Stimulated activated CD4-positive, alpha-beta T cell treated with anti-CD3 and anti-CD28 coated beads, Interleukin-4, amount 100 ng/mL, for 48 hours (primary cell): Measurements from ENCODE around the gene SPATA31D3.
"Not testable (repeated sequence)": the region's sequence is repeated elsewhere in the genome, so short reads cannot be mapped to it uniquely, and the experiment has no call there.

ENCODE experiments used
- DNase-seq, 2 donors: peaks; one replicate each; pipeline ENCODE4 v3.0.0-alpha.2; 2020; ENCODE audit warnings: low read depth in 2 of 2

Gene SPATA31D3

DNA sequence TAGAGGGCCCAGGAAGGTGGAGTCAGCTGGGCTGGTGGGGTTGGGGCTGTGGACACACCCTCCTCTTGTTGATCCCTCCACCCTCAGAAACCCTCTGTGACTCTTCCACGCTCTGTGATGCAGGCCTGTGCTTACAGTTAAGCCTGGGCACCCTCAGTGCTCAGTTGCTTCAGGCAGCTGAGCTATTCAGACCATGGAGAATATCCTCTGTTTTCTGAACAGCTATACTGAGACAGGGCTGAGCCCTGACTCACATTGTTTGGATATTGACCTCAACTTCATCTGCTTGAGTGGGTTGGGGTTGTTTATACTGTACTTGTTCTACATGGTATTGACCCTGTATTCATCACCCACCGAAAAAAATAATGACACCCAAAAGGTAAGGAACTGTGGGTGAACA is at the start of gene SPATA31D3:
SPATA31D3 (plus strand) TSS at position 108 of the 400 bp plus-strand sequence; CDS start at position 194, 86 bp downstream.
- DNase-seq = not testable (repeated sequence)

DNA sequence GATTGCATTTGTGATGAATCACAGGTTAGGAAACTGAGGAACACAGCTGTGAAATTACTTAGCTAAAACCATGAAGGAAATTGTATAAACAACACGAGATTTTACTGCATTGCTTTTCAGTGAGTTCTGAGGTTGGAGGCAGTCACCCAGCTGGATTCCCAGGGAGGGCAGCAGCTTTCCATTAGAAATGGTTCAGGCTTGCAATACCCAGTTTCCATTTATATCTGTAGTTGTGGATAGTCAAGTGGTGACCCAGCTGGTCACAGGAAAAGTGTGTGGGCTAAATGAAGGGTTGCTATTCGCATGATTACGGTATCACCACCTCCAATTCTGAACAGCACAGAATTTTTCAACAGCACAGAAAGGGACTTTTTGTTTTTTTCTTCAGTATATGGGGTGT is 49.4 kb upstream of the SPATA31D3 start:
- DNase-seq = no peak

GRCh38 chr9:81894891-81895290 is 48.4 kb upstream of the SPATA31D3 start:
- no peak for DNase-seq

- DNase-seq = no peak
Measured at GRCh38 chr9:81896070-81896469, 47.2 kb upstream of the SPATA31D3 start.

- DNase-seq = no peak
Measured at GRCh38 chr9:81898851-81899250, 44.4 kb upstream of the SPATA31D3 start.

DNA sequence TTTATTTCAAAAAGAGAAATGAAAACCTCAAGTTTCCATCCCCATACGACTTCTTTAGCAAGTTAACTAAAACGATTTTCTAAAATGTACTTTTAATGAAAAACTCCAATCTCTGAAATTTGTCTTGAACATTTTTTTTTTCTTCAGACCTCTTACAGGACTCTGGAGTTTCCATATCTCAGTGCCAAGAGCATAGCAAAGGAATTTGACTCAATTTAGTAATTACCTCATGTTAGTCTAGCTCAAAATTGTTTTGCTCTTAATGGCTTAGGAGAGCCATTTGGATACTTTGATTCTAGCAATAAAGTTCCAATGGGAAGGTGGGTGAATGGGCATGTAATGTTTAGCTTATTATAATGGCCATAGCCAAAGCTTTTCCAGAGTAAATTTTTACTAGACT is 41.1 kb upstream of the SPATA31D3 start:
- DNase-seq = no peak

DNA sequence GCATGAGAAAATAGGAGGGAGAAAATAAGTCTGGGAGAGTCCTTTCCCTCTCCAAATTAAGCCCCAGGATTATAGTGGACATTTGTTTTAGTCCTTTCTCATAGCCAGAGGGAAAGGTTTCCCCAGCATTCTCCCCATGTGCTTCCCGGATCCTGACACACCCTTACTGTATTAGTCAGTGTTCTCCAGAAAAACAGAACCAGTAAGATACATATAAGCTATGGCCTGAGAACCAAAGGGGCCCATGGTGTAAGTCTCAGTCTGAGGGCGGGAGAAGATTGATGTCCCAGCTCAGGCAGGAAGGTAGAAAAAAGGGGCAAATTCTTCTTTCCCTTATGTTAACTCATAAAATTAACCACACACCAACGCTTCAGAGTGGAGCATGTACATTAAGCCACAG is 40.7 kb upstream of the SPATA31D3 start:
- no peak for DNase-seq

DNA sequence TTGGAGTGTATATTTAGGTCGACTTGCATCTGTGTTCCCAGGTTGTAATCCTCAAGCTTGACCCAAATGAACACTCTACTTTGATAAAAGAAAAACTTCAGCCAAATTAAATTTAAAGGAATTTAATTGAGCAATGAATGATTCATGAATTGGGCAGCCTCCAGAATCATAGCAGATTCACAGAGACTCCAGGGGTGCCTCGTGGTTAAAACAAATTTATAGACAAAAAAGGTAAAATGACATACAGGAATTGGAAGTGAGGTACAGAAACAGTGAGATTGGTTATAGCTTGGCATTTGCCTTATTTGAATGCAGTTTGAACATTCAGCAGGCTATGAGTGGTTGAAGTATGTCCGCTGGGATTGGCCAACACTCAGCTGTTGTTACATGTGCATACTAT is 36.6 kb upstream of the SPATA31D3 start:
- DNase-seq = no peak

DNA sequence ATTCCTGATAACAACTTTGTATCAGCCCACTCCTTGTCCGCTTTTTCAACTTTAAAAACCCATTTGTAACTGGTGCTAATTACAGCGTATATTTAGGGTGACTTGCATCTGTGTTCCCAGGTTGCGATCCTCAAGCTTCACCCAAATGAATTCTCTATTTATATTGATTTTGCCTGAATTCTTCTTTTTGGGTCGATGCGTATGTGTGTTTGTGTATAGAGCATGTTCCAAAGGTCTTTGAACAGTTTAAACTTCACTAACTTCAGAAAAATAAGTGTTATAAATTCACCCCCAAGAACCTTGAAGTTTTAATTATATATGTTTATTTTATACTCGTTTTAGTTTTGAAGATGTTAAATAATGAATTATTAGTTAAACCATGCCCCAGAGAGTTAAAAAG is 31.2 kb upstream of the SPATA31D3 start:
- DNase-seq = no peak

- DNase-seq = no peak
Measured at GRCh38 chr9:81915801-81916505, 27.3 kb upstream of the SPATA31D3 start.

- DNase-seq = not testable (repeated sequence)
Measured at GRCh38 chr9:81918507-81918906, 24.8 kb upstream of the SPATA31D3 start.

GRCh38 chr9:81928305-81928704 is 15.0 kb upstream of the SPATA31D3 start, which contains the start of gene SPATA31D4:
Gene SPATA31D4, plus strand, starts transcription at chr9:81928428. Its CDS starts 86 bp downstream, at chr9:81928514.
- not testable (repeated sequence) for DNase-seq

DNA sequence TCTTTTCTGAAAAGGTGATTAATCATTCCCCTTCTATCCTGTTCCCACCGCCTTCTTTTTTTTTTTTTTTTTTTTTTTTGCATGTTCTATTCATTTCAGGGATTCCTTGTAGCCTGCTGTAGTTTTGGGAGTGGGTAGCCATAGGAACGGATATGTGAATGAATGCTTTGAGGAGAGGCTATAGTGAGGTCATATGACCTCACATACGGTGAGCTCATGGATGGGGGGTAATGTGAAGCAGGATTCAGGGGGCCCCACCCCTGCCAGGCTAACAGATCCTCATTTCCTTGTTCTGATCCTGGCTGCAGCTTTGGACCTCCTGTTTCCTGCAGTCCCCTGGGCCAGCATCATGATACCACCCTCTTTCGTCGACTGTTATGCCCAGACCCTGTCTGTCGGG is 13.2 kb upstream of the SPATA31D3 start:
- DNase-seq = not testable (repeated sequence)

GRCh38 chr9:81933547-81933946 is 9.8 kb upstream of the SPATA31D3 start:
- DNase-seq = not testable (repeated sequence)

- not testable (repeated sequence) for DNase-seq
Measured at GRCh38 chr9:81948650-81949049, 5.3 kb downstream of the SPATA31D3 start.

GRCh38 chr9:81953096-81953495 is 9.8 kb downstream of the SPATA31D3 start:
- no peak for DNase-seq

DNA sequence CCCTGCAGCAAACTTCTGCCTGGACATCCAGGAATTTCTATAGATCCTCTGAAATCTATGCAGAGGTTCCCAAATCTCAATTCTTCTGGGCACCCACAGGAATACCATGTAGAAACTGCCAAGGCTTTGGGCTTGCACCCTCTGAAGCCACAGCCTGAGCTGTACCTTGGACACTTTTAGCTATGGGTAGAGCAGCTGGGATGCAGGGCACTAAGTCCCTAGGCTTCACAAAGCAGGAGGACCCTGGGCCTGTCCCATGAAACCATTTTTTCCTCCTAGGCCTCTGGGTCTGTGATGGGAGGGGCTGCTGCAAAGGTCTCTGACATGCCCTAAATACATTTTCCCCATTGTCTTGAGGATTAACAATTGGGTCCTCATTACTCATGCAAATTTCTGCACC is 12.3 kb downstream of the SPATA31D3 start:
- DNase-seq = no peak

- DNase-seq = no peak
Measured at GRCh38 chr9:81964218-81965171, 21.2 kb downstream of the SPATA31D3 start.

- DNase-seq = no peak
Measured at GRCh38 chr9:81968026-81968425, 24.7 kb downstream of the SPATA31D3 start.

- no peak for DNase-seq
Measured at GRCh38 chr9:81969971-81970370, 26.7 kb downstream of the SPATA31D3 start.

DNA sequence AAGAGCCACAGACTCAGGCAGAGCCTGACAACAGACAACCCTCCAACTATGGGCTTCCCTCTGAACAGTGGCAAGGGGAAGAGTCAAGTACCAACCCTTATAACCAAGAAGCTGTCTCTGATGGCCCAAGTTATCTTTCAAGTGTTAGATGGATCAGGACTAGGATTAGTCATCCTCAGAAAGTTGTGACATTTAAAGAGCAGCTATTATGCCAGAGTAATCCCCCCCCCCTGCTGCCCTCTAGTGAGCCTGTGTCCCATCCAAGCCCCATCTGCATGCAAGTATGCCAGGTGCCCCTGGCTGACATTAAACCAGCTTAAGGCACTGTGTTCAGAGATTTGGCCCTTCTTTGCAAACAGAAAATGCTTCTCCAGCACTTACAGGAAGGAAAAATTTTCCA is 28.4 kb downstream of the SPATA31D3 start:
- DNase-seq = no peak

- DNase-seq = no peak
Measured at GRCh38 chr9:81974764-81975163, 31.5 kb downstream of the SPATA31D3 start.

- no peak for DNase-seq
Measured at GRCh38 chr9:81976351-81976750, 33.1 kb downstream of the SPATA31D3 start.
